ENCODE results near the gene FUT8. TPM values are rescaled to one million over a fixed set of nuclear protein-coding genes. Genes with fewer than 3 reads are reported as not detected.
A peak's percentile ranks its signal among the peaks of the same experiment; 100 is the strongest.

Gene FUT8
- total RNA-seq, 1 experiment from 2014 or later = 42.3 TPM

DNA sequence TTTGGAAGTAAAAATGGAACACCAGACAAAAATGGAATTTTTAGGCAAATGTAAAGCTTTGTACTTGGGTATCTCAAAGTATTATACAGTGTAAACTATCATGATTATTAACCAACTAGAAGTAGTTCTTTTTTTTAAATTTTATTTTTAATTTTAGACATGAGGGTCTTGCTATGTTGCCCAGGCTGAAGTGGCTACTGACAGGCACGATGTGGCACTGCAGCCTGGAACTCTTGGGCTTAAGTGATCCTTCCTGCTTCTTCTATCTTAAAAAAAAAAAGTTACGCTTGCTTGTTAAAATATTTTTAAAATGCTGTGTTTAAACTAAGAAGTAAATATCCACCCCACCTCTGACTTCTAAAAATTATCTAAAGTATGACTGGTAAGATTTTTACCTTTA, 1.9 kb upstream of the FUT8 start:
- no TSS peak for BruUV-seq (replicated peaks)
- CTCF ChIA-PET = interaction anchor here (0.7 to 1.3 kb wide), 2 partner anchors 51 to 110 kb away, joined by 3 read pairs; no protein-coding TSS in a partner anchor
- no peak for ATAC-seq

More for the DNA sequence above, 1.9 kb upstream of the FUT8 start:
- ChIA-PET POLR2A (interaction anchor here (1.4 to 2.2 kb wide), 3 partner anchors 11 to 247 kb away, joined by 5 to 12 read pairs (median 7); no protein-coding TSS in a partner anchor), RAD21 (ENCODE audit: low non-redundant PET in 1 of 2, low total read pairs in 2 of 2, uncharacterized antibody in 2 of 2, unreplicated experiment in 2 of 2) (interaction anchor here in 1 of 2 experiments (1.2 kb wide), 1 partner anchor 179 kb away, joined by 3 read pairs; no protein-coding TSS in a partner anchor)
- intact Hi-C loops (cut with micrococcal nuclease) = loop anchor here (5.0 kb wide), 2 partner anchors 123 to 308 kb away; partner anchors contain the start of gene MAX
- no peaks in the 10 kb centered on the region for H3K36me3 ChIP-seq (ENCODE audit: control insufficient read depth in 1 of 2, insufficient read depth in 2 of 2, low read length in 2 of 2)
- TF ChIP-seq ZNF274 (IDR thresholded peaks at IDR 0.05; ENCODE audit: low read depth, low read length) (no peak), CEBPB (IDR thresholded peaks at IDR 0.05; ENCODE audit: low read depth) (no peak), EZH2phosphoT487 (IDR thresholded peaks at IDR 0.05; ENCODE audit: borderline replicate concordance) (no peak), SIN3A (IDR thresholded peaks at IDR 0.05; ENCODE audit: low read depth) (no peak), CBX3 (IDR thresholded peaks at IDR 0.05; ENCODE audit: low read depth) (no peak), RAD21 (IDR thresholded peaks at IDR 0.05; ENCODE audit: low read depth) (no peak), YY1 (IDR thresholded peaks at IDR 0.05; ENCODE audit: extremely low read depth, insufficient replicate concordance, low read depth, low read length) (no peak), FOSL1 (IDR thresholded peaks at IDR 0.05; ENCODE audit: low read depth) (no peak), ZFX (IDR thresholded peaks at IDR 0.05) (no peak), SRF (IDR thresholded peaks at IDR 0.05; ENCODE audit: low read depth) (no peak), TCF7L2 (IDR thresholded peaks at IDR 0.05; ENCODE audit: borderline replicate concordance, extremely low read depth, insufficient read depth, insufficient read length) (no peak)
- TF ChIP-seq, protein P1, sequence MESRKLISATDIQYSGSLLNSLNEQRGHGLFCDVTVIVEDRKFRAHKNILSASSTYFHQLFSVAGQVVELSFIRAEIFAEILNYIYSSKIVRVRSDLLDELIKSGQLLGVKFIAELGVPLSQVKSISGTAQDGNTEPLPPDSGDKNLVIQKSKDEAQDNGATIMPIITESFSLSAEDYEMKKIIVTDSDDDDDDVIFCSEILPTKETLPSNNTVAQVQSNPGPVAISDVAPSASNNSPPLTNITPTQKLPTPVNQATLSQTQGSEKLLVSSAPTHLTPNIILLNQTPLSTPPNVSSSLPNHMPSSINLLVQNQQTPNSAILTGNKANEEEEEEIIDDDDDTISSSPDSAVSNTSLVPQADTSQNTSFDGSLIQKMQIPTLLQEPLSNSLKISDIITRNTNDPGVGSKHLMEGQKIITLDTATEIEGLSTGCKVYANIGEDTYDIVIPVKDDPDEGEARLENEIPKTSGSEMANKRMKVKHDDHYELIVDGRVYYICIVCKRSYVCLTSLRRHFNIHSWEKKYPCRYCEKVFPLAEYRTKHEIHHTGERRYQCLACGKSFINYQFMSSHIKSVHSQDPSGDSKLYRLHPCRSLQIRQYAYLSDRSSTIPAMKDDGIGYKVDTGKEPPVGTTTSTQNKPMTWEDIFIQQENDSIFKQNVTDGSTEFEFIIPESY (IDR thresholded peaks at IDR 0.05; ENCODE audit: extremely low read depth, insufficient replicate concordance, low read length) = no peak
- TF ChIP-seq, protein P2, sequence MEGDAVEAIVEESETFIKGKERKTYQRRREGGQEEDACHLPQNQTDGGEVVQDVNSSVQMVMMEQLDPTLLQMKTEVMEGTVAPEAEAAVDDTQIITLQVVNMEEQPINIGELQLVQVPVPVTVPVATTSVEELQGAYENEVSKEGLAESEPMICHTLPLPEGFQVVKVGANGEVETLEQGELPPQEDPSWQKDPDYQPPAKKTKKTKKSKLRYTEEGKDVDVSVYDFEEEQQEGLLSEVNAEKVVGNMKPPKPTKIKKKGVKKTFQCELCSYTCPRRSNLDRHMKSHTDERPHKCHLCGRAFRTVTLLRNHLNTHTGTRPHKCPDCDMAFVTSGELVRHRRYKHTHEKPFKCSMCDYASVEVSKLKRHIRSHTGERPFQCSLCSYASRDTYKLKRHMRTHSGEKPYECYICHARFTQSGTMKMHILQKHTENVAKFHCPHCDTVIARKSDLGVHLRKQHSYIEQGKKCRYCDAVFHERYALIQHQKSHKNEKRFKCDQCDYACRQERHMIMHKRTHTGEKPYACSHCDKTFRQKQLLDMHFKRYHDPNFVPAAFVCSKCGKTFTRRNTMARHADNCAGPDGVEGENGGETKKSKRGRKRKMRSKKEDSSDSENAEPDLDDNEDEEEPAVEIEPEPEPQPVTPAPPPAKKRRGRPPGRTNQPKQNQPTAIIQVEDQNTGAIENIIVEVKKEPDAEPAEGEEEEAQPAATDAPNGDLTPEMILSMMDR (IDR thresholded peaks at IDR 0.05 in 2 of 3, conservative IDR thresholded peaks at IDR 0.05 in 1 of 3; ENCODE audit: borderline replicate concordance in 1 of 3, insufficient read depth in 1 of 3, low read depth in 2 of 3, low read length in 2 of 3) = no peak
- TF ChIP-seq, protein P3, sequence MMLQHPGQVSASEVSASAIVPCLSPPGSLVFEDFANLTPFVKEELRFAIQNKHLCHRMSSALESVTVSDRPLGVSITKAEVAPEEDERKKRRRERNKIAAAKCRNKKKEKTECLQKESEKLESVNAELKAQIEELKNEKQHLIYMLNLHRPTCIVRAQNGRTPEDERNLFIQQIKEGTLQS (IDR thresholded peaks at IDR 0.05) = no peak
- peak overlapping the region; percentile 98 for H3K4me2 ChIP-seq (ENCODE audit: low read length)
- no peaks in the 10 kb centered on the region for H3K27me3 ChIP-seq (ENCODE audit: insufficient read depth, low read length)
- H3K9ac ChIP-seq (ENCODE audit: low read length) = no peak overlapping the region
- no peak overlapping the region for H3K27ac ChIP-seq (ENCODE audit: low read depth, low read length)
- H3K4me1 ChIP-seq (ENCODE audit: control insufficient read depth in 1 of 2, insufficient read depth in 2 of 2, low read length in 2 of 2) = peaks cover 2 to 21% of the 10 kb centered on the region in 2 experiments; a peak in 2 of 4 replicates
- H3K4me3 ChIP-seq (replicated peaks in 1 of 2; ENCODE audit: low read depth in 1 of 2, low read length in 2 of 2) = peak overlapping the region in 1 of 2 experiments; percentile 91; a peak in 1 of 4 replicates
- no peaks in the 10 kb centered on the region for H4K20me1 ChIP-seq (ENCODE audit: insufficient read depth)
- peak overlapping the region; percentile 89 for H2AFZ ChIP-seq (ENCODE audit: low read depth, low read length, poor library complexity, severe bottlenecking)
- no peak for DNase-seq (ENCODE audit: low read depth, low spot score)
- H3K79me2 ChIP-seq (ENCODE audit: insufficient read depth, low read length) = peaks cover 21% of the 10 kb centered on the region
- H3K9me2 ChIP-seq (ENCODE audit: insufficient read depth) = no peaks in the 10 kb centered on the region
- no peaks in the 10 kb centered on the region for H3K9me3 ChIP-seq (ENCODE audit: control insufficient read depth in 1 of 2, insufficient read depth in 1 of 2, low read depth in 1 of 2, low read length in 2 of 2)

All from HCT116 (cell line).